GM20431 (cell line): ENCODE data around the gene BTBD10.

Experiments used
- in situ Hi-C: fragments of 300-500 bp; cut with MseI, MboI; formaldehyde crosslinking; loops from one replicate; pipeline ENCODE4 v1.15.0; 2020; ENCODE audit warnings: low sequenced_read_pairs; ENCODE audit not compliant: unreplicated experiment

The BTBD10 gene

GRCh38 chr11:13378316-13378715 lies 84.7 kb downstream of the BTBD10 start:
- in situ Hi-C loops: no loop called here

GRCh38 chr11:13376838-13377237 lies 86.2 kb downstream of the BTBD10 start:
- in situ Hi-C loops: no loop called here

GRCh38 chr11:13376402-13376801 lies 86.6 kb downstream of the BTBD10 start:
- in situ Hi-C loops: no loop called here

GRCh38 chr11:13375798-13376197 lies 87.2 kb downstream of the BTBD10 start:
- in situ Hi-C loops: no loop called here

- in situ Hi-C loops: no loop called here
These were observed 89.8 kb downstream of the BTBD10 start for GRCh38 chr11:13373216-13373615.

GRCh38 chr11:13368041-13368446 lies 95.0 kb downstream of the BTBD10 start:
- in situ Hi-C loops: no loop called here

- in situ Hi-C loops: no loop called here
These were observed 95.9 kb downstream of the BTBD10 start for GRCh38 chr11:13367115-13367514.

GRCh38 chr11:13366266-13367026 lies 96.6 kb downstream of the BTBD10 start:
- in situ Hi-C loops: no loop called here

GRCh38 chr11:13364388-13364787 lies 98.6 kb downstream of the BTBD10 start:
- in situ Hi-C loops: no loop called here

GRCh38 chr11:13362596-13363109 lies 100.4 kb downstream of the BTBD10 start:
- in situ Hi-C loops: no loop called here

- in situ Hi-C loops: no loop called here
These were observed 104.3 kb downstream of the BTBD10 start for GRCh38 chr11:13358596-13359270.

GRCh38 chr11:13357232-13357631 lies 105.8 kb downstream of the BTBD10 start:
- in situ Hi-C loops: no loop called here

- in situ Hi-C loops: no loop called here
These were observed 107.8 kb downstream of the BTBD10 start for GRCh38 chr11:13355191-13355590.

GRCh38 chr11:13354335-13354734 lies 108.7 kb downstream of the BTBD10 start:
- in situ Hi-C loops: no loop called here

GRCh38 chr11:13352711-13353110 lies 110.3 kb downstream of the BTBD10 start:
- in situ Hi-C loops: no loop called here

GRCh38 chr11:13349581-13349980 lies 113.4 kb downstream of the BTBD10 start:
- in situ Hi-C loops: loop anchor here (25.0 kb wide), 1 partner anchor 137 kb away; no protein-coding TSS in a partner anchor

- in situ Hi-C loops: loop anchor here (25.0 kb wide), 1 partner anchor 137 kb away; no protein-coding TSS in a partner anchor
These were observed 114.0 kb downstream of the BTBD10 start for GRCh38 chr11:13349046-13349445.

- in situ Hi-C loops: loop anchor here (25.0 kb wide), 1 partner anchor 136 kb away; no protein-coding TSS in a partner anchor
These were observed 114.7 kb downstream of the BTBD10 start for GRCh38 chr11:13348305-13348704.

GRCh38 chr11:13347901-13348300 lies 115.1 kb downstream of the BTBD10 start:
- in situ Hi-C loops: loop anchor here (25.0 kb wide), 1 partner anchor 136 kb away; no protein-coding TSS in a partner anchor

GRCh38 chr11:13346470-13346869 lies 116.6 kb downstream of the BTBD10 start:
- in situ Hi-C loops: loop anchor here (25.0 kb wide), 1 partner anchor 134 kb away; no protein-coding TSS in a partner anchor

GRCh38 chr11:13344818-13345217 lies 118.2 kb downstream of the BTBD10 start:
- in situ Hi-C loops: loop anchor here (25.0 kb wide), 1 partner anchor 133 kb away; no protein-coding TSS in a partner anchor
